Measurements from ENCODE around the gene STXBP5.

The STXBP5 gene

DNA sequence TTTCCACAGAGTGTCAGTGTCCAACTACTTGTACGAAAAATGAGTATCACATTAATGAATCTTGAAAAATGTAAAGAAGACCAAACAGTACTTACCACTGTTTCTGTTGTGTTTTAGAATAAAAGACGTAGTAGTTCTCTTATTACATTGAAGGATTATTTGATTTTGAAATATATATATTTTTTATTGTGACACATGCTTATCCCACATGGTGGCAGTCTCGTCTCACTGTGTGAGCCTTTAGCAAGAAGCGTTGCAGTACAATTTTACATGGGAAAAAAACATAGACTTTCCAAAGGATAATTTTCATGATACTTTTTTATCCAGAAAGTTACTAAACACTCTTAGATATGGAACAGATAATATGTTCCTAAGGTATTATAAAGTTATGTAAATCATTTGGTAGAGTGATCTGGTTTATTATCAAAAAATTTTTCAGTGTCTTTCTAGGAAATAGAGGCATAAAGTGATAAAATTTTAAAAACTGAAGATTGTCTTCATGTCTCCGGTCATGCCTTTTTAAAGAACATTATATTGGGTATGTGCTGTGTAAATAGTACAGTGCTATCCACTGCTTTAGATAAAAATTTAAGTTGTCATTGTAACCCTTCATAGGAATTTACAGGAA, 186.8 kb downstream of the STXBP5 start:
- FAIRE-seq = no peak
- no peak for TF ChIP-seq POLR2A (IDR thresholded peaks at IDR 0.05; ENCODE audit: low read depth, low read length)
- DNase-seq (ENCODE audit: insufficient read length, low spot score) = no peak

- FAIRE-seq = no peak
- no peak for DNase-seq (ENCODE audit: insufficient read length, low spot score)
- no peak for TF ChIP-seq POLR2A (IDR thresholded peaks at IDR 0.05; ENCODE audit: low read depth, low read length)
Measured at GRCh38 chr6:147392917-147393625, 188.9 kb downstream of the STXBP5 start.

DNA sequence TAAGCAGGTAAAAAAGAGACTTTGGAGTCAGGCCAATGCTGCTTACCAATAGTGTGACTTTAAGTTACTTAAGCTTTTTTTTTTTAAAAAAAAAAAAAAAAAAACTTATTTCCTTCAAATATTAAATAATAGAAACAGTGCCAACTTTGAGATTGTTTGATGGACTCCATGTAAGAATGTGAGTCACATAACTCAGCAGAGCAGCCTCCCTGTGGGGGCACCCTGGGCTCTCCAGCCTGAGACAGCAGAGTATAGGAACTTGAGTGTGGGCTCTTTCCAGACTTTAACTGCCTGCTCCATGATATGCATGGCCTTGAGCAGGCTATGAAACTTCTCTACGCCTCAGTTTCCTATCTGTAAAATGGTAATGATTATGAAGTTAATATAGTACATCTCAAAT, 190.9 kb downstream of the STXBP5 start:
- no peak for DNase-seq (ENCODE audit: insufficient read length, low spot score)
- TF ChIP-seq POLR2A (IDR thresholded peaks at IDR 0.05; ENCODE audit: low read depth, low read length) = no peak
- no peak for FAIRE-seq

- no peak for TF ChIP-seq POLR2A (IDR thresholded peaks at IDR 0.05; ENCODE audit: low read depth, low read length)
- no peak for FAIRE-seq
- no peak for DNase-seq (ENCODE audit: insufficient read length, low spot score)
Measured at GRCh38 chr6:147397306-147397705, 193.1 kb downstream of the STXBP5 start.

GRCh38 chr6:147400968-147401367, 196.8 kb downstream of the STXBP5 start:
- no peak for DNase-seq (ENCODE audit: insufficient read length, low spot score)
- FAIRE-seq = no peak
- TF ChIP-seq POLR2A (IDR thresholded peaks at IDR 0.05; ENCODE audit: low read depth, low read length) = no peak

DNA sequence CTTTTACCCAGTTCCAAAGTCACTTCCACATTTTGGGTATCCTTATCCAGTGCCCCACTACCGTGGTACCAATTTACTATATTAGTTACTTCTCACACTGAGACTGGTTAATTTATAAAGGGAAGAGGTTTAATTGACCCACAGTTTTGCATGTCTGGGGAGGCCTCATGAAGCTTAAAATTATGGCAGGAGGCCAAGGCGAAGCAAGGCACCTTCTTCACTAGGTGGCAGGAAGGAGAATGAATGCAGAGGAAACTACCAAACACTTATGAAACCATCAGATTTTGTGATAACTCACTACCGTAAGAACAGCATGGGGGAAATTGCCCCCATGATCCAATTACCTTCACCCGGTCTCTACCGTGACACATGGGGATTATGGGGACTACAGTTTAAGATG, 197.6 kb downstream of the STXBP5 start:
- FAIRE-seq = no peak
- no peak for DNase-seq (ENCODE audit: insufficient read length, low spot score)
- TF ChIP-seq POLR2A (IDR thresholded peaks at IDR 0.05; ENCODE audit: low read depth, low read length) = no peak

DNA sequence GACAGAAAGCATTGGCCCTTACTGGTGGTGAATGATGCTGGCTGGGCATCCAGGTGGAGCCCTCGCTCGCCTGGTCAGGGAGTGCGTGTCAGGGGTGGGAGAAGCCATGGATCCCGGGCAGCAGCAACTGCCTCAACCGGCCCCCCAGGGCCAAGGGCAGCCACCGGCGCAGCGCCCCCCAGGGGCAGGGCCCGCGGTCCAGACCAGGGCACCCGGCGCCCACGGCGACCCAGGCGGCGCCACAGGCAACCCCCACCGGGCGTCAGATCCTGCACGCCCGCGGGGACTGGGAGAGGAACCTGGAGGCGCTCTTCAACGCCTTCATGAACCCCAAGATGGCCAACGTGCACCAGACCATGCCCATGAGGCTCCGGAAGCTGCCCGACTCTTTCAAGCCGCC, 202.6 kb downstream of the STXBP5 start:
- no peak for DNase-seq (ENCODE audit: insufficient read length, low spot score)
- no peak for TF ChIP-seq POLR2A (IDR thresholded peaks at IDR 0.05; ENCODE audit: low read depth, low read length)
- no peak for FAIRE-seq

DNA sequence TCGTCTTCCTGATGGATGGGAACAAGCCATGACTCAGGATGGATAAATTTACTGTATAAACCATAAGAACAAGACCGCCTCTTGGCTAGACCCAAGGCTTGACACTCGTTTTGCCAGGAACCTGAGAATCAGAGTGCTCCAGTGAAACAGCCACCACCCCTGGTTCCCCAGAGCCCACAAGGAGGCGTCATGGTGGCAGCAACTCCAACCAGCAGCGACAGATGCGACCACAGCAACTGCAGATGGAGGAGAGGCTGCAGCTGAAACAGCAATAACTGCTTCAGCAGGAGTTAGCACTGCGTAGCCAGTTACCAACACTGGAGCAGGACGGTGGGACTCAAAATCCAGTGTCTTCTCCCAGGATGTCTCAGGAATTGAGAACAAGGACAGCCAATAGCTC, 203.4 kb downstream of the STXBP5 start:
- DNase-seq (ENCODE audit: insufficient read length, low spot score) = no peak
- FAIRE-seq = no peak
- TF ChIP-seq POLR2A (IDR thresholded peaks at IDR 0.05; ENCODE audit: low read depth, low read length) = no peak

DNA sequence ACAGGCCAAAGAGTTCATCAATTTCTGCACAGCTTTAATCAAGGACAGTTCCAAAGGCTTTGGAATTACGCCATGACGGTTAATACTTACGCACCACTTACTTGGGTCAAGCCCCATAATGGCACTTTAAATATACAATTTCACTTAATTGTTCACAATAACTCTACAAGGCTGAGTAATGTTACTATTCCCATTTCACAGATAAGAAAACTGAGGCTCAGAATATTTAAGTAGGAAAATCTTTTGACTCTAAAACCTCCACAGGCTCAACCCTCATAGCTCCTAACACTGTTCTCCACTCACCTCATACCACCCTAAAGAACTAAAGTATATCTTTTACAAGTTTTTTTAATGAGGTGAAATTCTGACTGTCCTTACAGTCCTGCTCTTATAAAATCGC, 212.4 kb downstream of the STXBP5 start:
- DNase-seq (ENCODE audit: insufficient read length, low spot score) = no peak
- no peak for FAIRE-seq
- no peak for TF ChIP-seq POLR2A (IDR thresholded peaks at IDR 0.05; ENCODE audit: low read depth, low read length)

DNA sequence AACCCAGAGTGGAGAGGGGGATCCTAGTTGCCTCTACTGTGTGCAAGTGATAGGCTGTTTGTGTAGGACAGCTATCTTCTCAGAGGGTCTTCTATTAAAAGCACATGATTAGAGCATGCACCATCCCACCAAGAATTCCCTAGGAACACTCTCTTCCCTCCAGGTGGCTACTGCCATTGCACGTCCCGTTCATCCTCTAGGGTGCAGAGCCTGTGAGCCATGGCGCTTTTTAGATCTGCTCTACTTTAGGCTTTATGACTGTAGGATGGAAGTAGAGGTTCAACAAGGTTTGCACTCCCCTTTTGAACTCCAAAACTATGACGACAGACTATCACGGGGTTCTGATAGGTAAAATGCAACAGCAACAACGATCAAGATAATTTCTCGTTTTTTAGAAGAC, 213.7 kb downstream of the STXBP5 start:
- FAIRE-seq (no peak), DNase-seq (ENCODE audit: insufficient read length, low spot score) (no peak)
- no peak for TF ChIP-seq POLR2A (IDR thresholded peaks at IDR 0.05; ENCODE audit: low read depth, low read length)

- FAIRE-seq (no peak), DNase-seq (ENCODE audit: insufficient read length, low spot score) (no peak)
- no peak for TF ChIP-seq POLR2A (IDR thresholded peaks at IDR 0.05; ENCODE audit: low read depth, low read length)
Measured at GRCh38 chr6:147418523-147418922, 214.3 kb downstream of the STXBP5 start.

DNA sequence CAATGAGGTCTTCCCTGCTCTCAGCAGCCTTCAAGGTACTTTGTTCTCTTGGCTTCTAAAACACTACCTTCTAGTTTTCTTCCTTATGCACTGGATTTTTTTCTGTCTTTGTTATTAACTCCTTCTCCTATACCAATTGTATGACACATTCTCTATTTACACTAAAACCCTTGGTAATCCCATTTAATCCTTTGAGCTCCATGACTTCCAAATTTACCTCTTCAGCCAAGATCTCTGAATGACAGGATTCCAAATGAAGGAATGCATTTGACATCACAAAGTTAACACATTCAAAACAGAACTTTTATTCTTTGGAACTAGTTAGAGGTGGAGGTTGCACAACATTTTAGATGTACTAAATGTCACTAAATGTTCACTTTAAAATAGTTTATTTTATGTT, 217.7 kb downstream of the STXBP5 start:
- no peak for TF ChIP-seq POLR2A (IDR thresholded peaks at IDR 0.05; ENCODE audit: low read depth, low read length)
- DNase-seq (ENCODE audit: insufficient read length, low spot score) (no peak), FAIRE-seq (no peak)

- TF ChIP-seq POLR2A (IDR thresholded peaks at IDR 0.05; ENCODE audit: low read depth, low read length) = no peak
- FAIRE-seq (no peak), DNase-seq (ENCODE audit: insufficient read length, low spot score) (no peak)
Measured at GRCh38 chr6:147423111-147423510, 218.9 kb downstream of the STXBP5 start.

DNA sequence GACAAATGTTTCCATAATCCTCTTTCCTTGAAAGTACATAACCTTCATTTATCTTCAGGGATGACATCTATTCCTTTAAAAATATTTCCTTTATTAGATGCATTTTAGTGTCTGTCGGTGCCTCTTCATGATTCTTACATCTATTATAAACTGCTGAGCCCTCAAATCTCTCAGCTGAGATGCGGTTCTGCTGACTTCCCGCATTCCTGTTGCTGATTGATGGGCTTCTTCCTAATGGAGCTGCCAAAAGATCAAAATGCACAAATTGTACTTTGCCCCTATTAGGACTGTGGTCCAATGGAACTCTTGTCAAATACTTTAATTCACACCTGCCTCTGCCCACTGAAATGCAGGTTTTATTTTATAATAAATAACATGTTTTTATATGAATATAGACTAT, 225.6 kb downstream of the STXBP5 start:
- TF ChIP-seq POLR2A (IDR thresholded peaks at IDR 0.05; ENCODE audit: low read depth, low read length) = no peak
- no peak for FAIRE-seq
- DNase-seq (ENCODE audit: insufficient read length, low spot score) = no peak

DNA sequence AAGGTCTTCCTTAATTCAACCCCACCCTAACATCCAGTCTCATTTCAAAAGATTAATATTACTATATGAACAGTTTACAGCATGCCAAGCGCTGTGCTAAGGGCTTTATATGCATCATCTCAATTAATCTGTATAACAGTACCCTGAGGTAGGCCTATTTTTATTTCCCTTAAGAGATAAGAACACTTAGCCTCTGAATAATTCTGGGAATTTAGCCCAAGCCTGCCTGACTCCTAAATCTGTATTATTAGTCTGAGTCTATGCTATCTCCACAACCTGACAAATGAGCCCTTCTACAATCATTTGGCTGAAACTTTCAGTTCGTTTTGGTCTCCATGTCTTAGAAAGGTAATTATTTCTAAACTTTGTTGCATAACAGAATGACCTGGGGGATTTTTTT, 226.6 kb downstream of the STXBP5 start:
- DNase-seq (ENCODE audit: insufficient read length, low spot score) (no peak), FAIRE-seq (no peak)
- no peak for TF ChIP-seq POLR2A (IDR thresholded peaks at IDR 0.05; ENCODE audit: low read depth, low read length)
